ENCODE data around the gene AP2B1. TPM values are rescaled to one million over a fixed set of nuclear protein-coding genes. Genes with fewer than 3 reads are reported as not detected.

AP2B1 gene
- polyA plus RNA-seq, 1 donor (not counting 4 experiments of a cell fraction or from before 2014, with no cell fraction given): 189 TPM

GRCh38 chr17:35692512-35693210 lies 105.5 kb downstream of the AP2B1 start:
- Histone ChIP-seq H2AFZ (ENCODE audit: control insufficient read depth, low read length) (no peak overlapping the region), H3K9me3 (ENCODE audit: control insufficient read depth, low read depth, low read length) (no peaks in the 10 kb centered on the region), H3K9ac (ENCODE audit: control insufficient read depth, extremely low read depth, insufficient read depth, low read length) (no peak overlapping the region), H3K79me2 (ENCODE audit: control insufficient read depth, insufficient read depth, low read length) (no peaks in the 10 kb centered on the region), H3K9me1 (ENCODE audit: control insufficient read depth, extremely low read depth, insufficient read depth, low read length) (no peaks in the 10 kb centered on the region), H3K27ac (ENCODE audit: control insufficient read depth, insufficient read depth, low read length) (no peak overlapping the region), H3K36me3 (ENCODE audit: control insufficient read depth in 2 of 2, extremely low read depth in 1 of 2, insufficient read depth in 2 of 2, low read length in 2 of 2) (peaks cover 15 to 20% of the 10 kb centered on the region in 2 experiments), H3K4me1 (ENCODE audit: control insufficient read depth, extremely low read depth, insufficient read depth, low read length) (no peaks in the 10 kb centered on the region), H3K4me2 (ENCODE audit: control insufficient read depth, extremely low read depth, insufficient read depth, low read depth, low read length) (no peak overlapping the region), H4K20me1 (ENCODE audit: control insufficient read depth, extremely low read depth, insufficient read depth, low read length) (no peaks in the 10 kb centered on the region), H3K4me3 (ENCODE audit: control insufficient read depth in 2 of 3, extremely low read depth in 1 of 3, insufficient read depth in 2 of 3, low read depth in 1 of 3, low read length in 3 of 3) (no peak overlapping the region), H3K27me3 (ENCODE audit: control insufficient read depth, extremely low read depth, insufficient read depth, low read length) (no peaks in the 10 kb centered on the region)
- FAIRE-seq: no peak
- dilution Hi-C loops (cut with MboI; ENCODE audit: extremely low pct_ligation_motif_present, low sequenced_read_pairs): no loop called here
- DNase-seq (ENCODE audit: low read depth, low spot score): no peak
- TF ChIP-seq CTCF (optimal IDR thresholded peaks at IDR 0.05 in 1 of 3, IDR thresholded peaks at IDR 0.05 in 1 of 3, conservative IDR thresholded peaks at IDR 0.05 in 1 of 3; ENCODE audit: extremely low read depth in 1 of 3, insufficient read depth in 2 of 3, low read length in 3 of 3): no peak
- TF ChIP-seq EZH2 (IDR thresholded peaks at IDR 0.05; ENCODE audit: low read length): no peak

GRCh38 chr17:35693662-35694061 lies 106.5 kb downstream of the AP2B1 start:
- no peaks in the 10 kb centered on the region for H3K4me1 ChIP-seq (ENCODE audit: control insufficient read depth, extremely low read depth, insufficient read depth, low read length)
- H3K4me2 ChIP-seq (ENCODE audit: control insufficient read depth, extremely low read depth, insufficient read depth, low read depth, low read length): no peak overlapping the region
- no peak overlapping the region for H3K9ac ChIP-seq (ENCODE audit: control insufficient read depth, extremely low read depth, insufficient read depth, low read length)
- H3K9me3 ChIP-seq (ENCODE audit: control insufficient read depth, low read depth, low read length): no peaks in the 10 kb centered on the region
- DNase-seq (ENCODE audit: low read depth, low spot score) (no peak), FAIRE-seq (no peak)
- H3K9me1 ChIP-seq (ENCODE audit: control insufficient read depth, extremely low read depth, insufficient read depth, low read length): no peaks in the 10 kb centered on the region
- no peaks in the 10 kb centered on the region for H3K27me3 ChIP-seq (ENCODE audit: control insufficient read depth, extremely low read depth, insufficient read depth, low read length)
- dilution Hi-C loops (cut with MboI; ENCODE audit: extremely low pct_ligation_motif_present, low sequenced_read_pairs): no loop called here
- no peak overlapping the region for H3K27ac ChIP-seq (ENCODE audit: control insufficient read depth, insufficient read depth, low read length)
- H3K4me3 ChIP-seq (ENCODE audit: control insufficient read depth in 2 of 3, extremely low read depth in 1 of 3, insufficient read depth in 2 of 3, low read depth in 1 of 3, low read length in 3 of 3): no peak overlapping the region
- no peaks in the 10 kb centered on the region for H3K79me2 ChIP-seq (ENCODE audit: control insufficient read depth, insufficient read depth, low read length)
- H3K36me3 ChIP-seq (ENCODE audit: control insufficient read depth in 2 of 2, extremely low read depth in 1 of 2, insufficient read depth in 2 of 2, low read length in 2 of 2): peaks cover 12 to 20% of the 10 kb centered on the region in 2 experiments
- H4K20me1 ChIP-seq (ENCODE audit: control insufficient read depth, extremely low read depth, insufficient read depth, low read length): no peaks in the 10 kb centered on the region
- TF ChIP-seq CTCF (optimal IDR thresholded peaks at IDR 0.05 in 1 of 3, IDR thresholded peaks at IDR 0.05 in 1 of 3, conservative IDR thresholded peaks at IDR 0.05 in 1 of 3; ENCODE audit: extremely low read depth in 1 of 3, insufficient read depth in 2 of 3, low read length in 3 of 3) (no peak), EZH2 (IDR thresholded peaks at IDR 0.05; ENCODE audit: low read length) (no peak)
- H2AFZ ChIP-seq (ENCODE audit: control insufficient read depth, low read length): no peak overlapping the region
